GM12878 (cell line): ENCODE results near the gene UXS1. TPM values are rescaled to one million over a fixed set of nuclear protein-coding genes. Genes with fewer than 3 reads are reported as not detected.

Experiments used
- ATAC-seq: fragments of 200-7000 bp; cut with Tn5 transposase; 3 replicates; pipeline ENCODE4 v1.9.1; 2020; ENCODE audit warnings: mild to moderate bottlenecking, moderate library complexity
- BruUV-seq: library from RNA; stranded (reverse); fragments of 400-500 nt; replicated peaks from 2 replicates; lab custom pipeline; 2021; lab: Mats Ljungman, UMichigan
- CTCF ChIA-PET: fragments of 300-600 bp; sonication (Branson Sonifier 250); formaldehyde crosslinking; extraction: SDS; loops from one replicate; lab custom pipeline; 2021; ENCODE audit warnings: inconsistent platforms; lab: Yijun Ruan, JAX
- POLR2A ChIA-PET: fragments of 350-600 bp; formaldehyde crosslinking; extraction: SDS; loops from one replicate; lab custom pipeline; 2021; ENCODE audit warnings: inconsistent platforms; lab: Charles Lee
- RAD21 ChIA-PET: fragments of 300-600 bp; sonication (Branson Sonifier 250); formaldehyde crosslinking; loops from one replicate; lab custom pipeline; 2023; ENCODE audit warnings: antibody characterized with exemption; ENCODE audit not compliant: unreplicated experiment; lab: Charles Lee
- SMC1A ChIA-PET: fragments of 300-600 bp; sonication (Branson Sonifier 250); formaldehyde crosslinking; loops from one replicate; lab custom pipeline; 2023; ENCODE audit not compliant: unreplicated experiment, uncharacterized antibody; lab: Charles Lee
- DNase-seq: peaks from one replicate; pipeline ENCODE4 v3.0.0-alpha.2; 2011; ENCODE audit warnings: low read depth, low spot score
- FAIRE-seq: peaks from 3 replicates; lab custom pipeline; 2011; peaks lifted over from hg19 to GRCh38; lab: Jason Lieb, UNC
- H2AFZ ChIP-seq: 2 replicates; pipeline ENCODE4 v1.6.0; 2011; ENCODE audit warnings: low read depth, low read length, control low read depth; ENCODE audit not compliant: control insufficient read depth
- H3K27ac ChIP-seq: 2 replicates; pipeline ENCODE4 v1.5.1; 2011; ENCODE audit warnings: control low read depth; ENCODE audit not compliant: control insufficient read depth, insufficient read depth
- H3K27me3 ChIP-seq, 2 experiments: replicated peaks in 1 of 2; 2 replicates each; pipeline versions ENCODE4 v1.6.0 to v1.6.1; 2011; ENCODE audit warnings: low read length in 1 of 2; ENCODE audit not compliant: control insufficient read depth in 2 of 2, insufficient read depth in 2 of 2
- H3K36me3 ChIP-seq, 2 experiments: 2 replicates each; pipeline ENCODE4 v1.5.1; 2011; ENCODE audit warnings: low read length in 1 of 2; ENCODE audit not compliant: control insufficient read depth in 2 of 2, insufficient read depth in 2 of 2
- H3K4me1 ChIP-seq: 2 replicates; pipeline ENCODE4 v1.6.1; 2011; ENCODE audit warnings: mild to moderate bottlenecking, low read length, moderate library complexity, mixed read lengths; ENCODE audit not compliant: control insufficient read depth, insufficient read depth
- H3K4me2 ChIP-seq: 2 replicates; pipeline ENCODE4 v1.6.0; 2011; ENCODE audit warnings: control low read depth; ENCODE audit not compliant: control insufficient read depth, insufficient read depth
- H3K4me3 ChIP-seq: fragments of 200-600 bp; sonication (generic); 2 replicates; pipeline ENCODE4 v1.5.1; 2016
- H3K79me2 ChIP-seq: 2 replicates; pipeline ENCODE4 v1.6.0; 2011; ENCODE audit warnings: low read length; ENCODE audit not compliant: control insufficient read depth, insufficient read depth
- H3K9ac ChIP-seq: 2 replicates; pipeline ENCODE4 v1.8.0; 2011; ENCODE audit warnings: low read length, control low read depth, mixed read lengths; ENCODE audit not compliant: control insufficient read depth, insufficient read depth
- H3K9me3 ChIP-seq: replicated peaks from 3 replicates; pipeline ENCODE4 v1.5.1; 2011; ENCODE audit warnings: mild to moderate bottlenecking, low read length; ENCODE audit not compliant: control insufficient read depth, insufficient read depth
- H4K20me1 ChIP-seq: 2 replicates; pipeline ENCODE4 v1.6.0; 2011; ENCODE audit not compliant: control insufficient read depth, insufficient read depth
- ASH2L ChIP-seq: fragments of 300-600, 200-600 bp; sonication (generic); IDR thresholded peaks from 2 replicates; pipeline ENCODE4 v1.6.1; 2017; ENCODE audit warnings: low read depth, mild to moderate bottlenecking, borderline replicate concordance
- BACH1 ChIP-seq: fragments of 450-650 bp; IDR thresholded peaks from 2 replicates; pipeline ENCODE4 v1.6.1; 2017; ENCODE audit warnings: mild to moderate bottlenecking, borderline replicate concordance
- BHLHE40 ChIP-seq, 2 experiments: fragments of 450-650 bp in 1 of 2; IDR thresholded peaks; 2 replicates each; pipeline ENCODE4 v1.6.1; 2011 to 2017; ENCODE audit warnings: low read depth in 2 of 2, borderline replicate concordance in 1 of 2, improper control_type of control experiment in 1 of 2, low read length in 1 of 2, mild to moderate bottlenecking in 1 of 2
- E2F4 ChIP-seq: IDR thresholded peaks from 2 replicates; pipeline ENCODE4 v1.6.1; 2012; ENCODE audit warnings: low read depth, low read length, improper control_type of control experiment
- EP300 ChIP-seq, 2 experiments: fragments of 150-350 bp in 1 of 2; IDR thresholded peaks; 2 replicates each; pipeline ENCODE4 v1.6.1; 2011 to 2012; ENCODE audit warnings: low read depth in 2 of 2, low read length in 2 of 2, borderline replicate concordance in 1 of 2, improper control_type of control experiment in 1 of 2, inconsistent platforms in 1 of 2; ENCODE audit not compliant: control insufficient read depth in 1 of 2
- FOXK2 ChIP-seq: fragments of 450-650 bp; IDR thresholded peaks from 2 replicates; pipeline ENCODE4 v1.6.1; 2017; ENCODE audit warnings: mild to moderate bottlenecking, moderate library complexity
- KLF5 ChIP-seq: fragments of 450-650 bp; IDR thresholded peaks from 2 replicates; pipeline ENCODE4 v1.6.1; 2014; ENCODE audit warnings: mild to moderate bottlenecking; ENCODE audit not compliant: partially characterized antibody
- NFYB ChIP-seq: IDR thresholded peaks from 2 replicates; pipeline ENCODE4 v1.6.1; 2011; ENCODE audit warnings: low read depth, mild to moderate bottlenecking, low read length, improper control_type of control experiment, moderate library complexity; ENCODE audit not compliant: insufficient read depth
- POLR2AphosphoS2 ChIP-seq: IDR thresholded peaks from 2 replicates; pipeline ENCODE4 v1.6.1; 2011; ENCODE audit warnings: low read depth, mild to moderate bottlenecking, low read length, improper control_type of control experiment, moderate library complexity
- RBBP5 ChIP-seq: fragments of 200-600 bp; sonication (generic); conservative IDR thresholded peaks from 2 replicates; pipeline ENCODE4 v1.6.1; 2016
- RELA ChIP-seq: fragments of 450-650 bp; IDR thresholded peaks from 2 replicates; pipeline ENCODE4 v1.8.0; 2014; ENCODE audit warnings: borderline replicate concordance; ENCODE audit not compliant: partially characterized antibody
- RFX5 ChIP-seq: IDR thresholded peaks from 2 replicates; pipeline ENCODE4 v1.6.1; 2011; ENCODE audit warnings: low read depth, low read length, improper control_type of control experiment
- SKIL ChIP-seq: fragments of 450-650 bp; IDR thresholded peaks from 2 replicates; pipeline ENCODE4 v1.6.1; 2017; ENCODE audit warnings: mild to moderate bottlenecking, low read depth, inconsistent platforms; ENCODE audit not compliant: poor library complexity, severe bottlenecking
- SMAD5 ChIP-seq: IDR thresholded peaks from 2 replicates; pipeline ENCODE4 v1.6.1; 2016; ENCODE audit warnings: antibody characterized with exemption, low read depth
- SUZ12 ChIP-seq: fragments of 200-600 bp; sonication (generic); IDR thresholded peaks from one replicate; pipeline ENCODE4 v1.6.1; 2018; ENCODE audit warnings: antibody characterized with exemption, mild to moderate bottlenecking; ENCODE audit not compliant: unreplicated experiment
- TCF12 ChIP-seq: IDR thresholded peaks from 2 replicates; pipeline ENCODE4 v1.6.1; 2011; ENCODE audit warnings: low read depth, mild to moderate bottlenecking, low read length
- ZNF24 ChIP-seq: fragments of 450-650 bp; IDR thresholded peaks from 2 replicates; pipeline ENCODE4 v1.6.1; 2017; ENCODE audit warnings: antibody characterized with exemption, mild to moderate bottlenecking
- WGBS: methylation state at CpG from one replicate; pipeline ENCODE4 v1.1.6; 2016; ENCODE audit warnings: low lambda C conversion rate; ENCODE audit not compliant: insufficient replicate concordance, insufficient coverage; ENCODE audit errors: missing lambda C conversion rate; 5-methylcytosine and 5-hydroxymethylcytosine counted together
- in situ Hi-C: fragments of 300-500 bp; cut with MboI; formaldehyde crosslinking; loops from 9 replicates; pipeline ENCODE4 v1.14.3; 2018; ENCODE audit warnings: mixed read lengths
- intact Hi-C: fragments of 100-400 bp; cut with micrococcal nuclease; formaldehyde crosslinking; loops from one replicate; pipeline ENCODE4 v1.14.2; 2022; ENCODE audit not compliant: unreplicated experiment
- polyA plus RNA-seq, 11 experiments: library from polyadenylated mRNA; depleted of rRNA in 4 of 11; unstranded in 6 of 11; stranded (reverse) in 5 of 11; fragments of >200 nt; fragmentation: Nextera tagmentation in 4 of 11; fragmentation: Illumina TruSeq in 1 of 11; extraction: Ambion mirVana in 4 of 11; extraction: Trizol in 1 of 11; gene quantifications; 1 replicate in 1 of 11; 2 replicates in 10 of 11; pipeline versions ENCODE4 v1.2.1 to v1.2.3, GENCODE V29; 2011 to 2016; ENCODE audit warnings: inconsistent platforms in 2 of 11, missing spikeins in 2 of 11, low read depth in 1 of 11
- total RNA-seq, 4 experiments: library from RNA; depleted of rRNA in 3 of 4; stranded (reverse); fragments of >200 nt in 3 of 4; fragmentation: Illumina TruSeq in 1 of 4; extraction: Trizol in 1 of 4; gene quantifications; 2 replicates each; pipeline versions ENCODE4 v1.2.1 to v1.2.3, GENCODE V29; 2013 to 2021

The UXS1 gene
- total and polyA plus RNA-seq, 10 of the 15 experiments (the other 5 are each of a cell fraction or from before 2014, with no cell fraction given): 6.0 to 25.4 (median 24.0) TPM

- WGBS: 91% methylated on average over 11 of the region's 11 CpGs
- H2AFZ ChIP-seq: no peak overlapping the region; the same call in 1 of the 2 replicates
- no peaks in the 10 kb centered on the region for H3K27me3 ChIP-seq
- ATAC-seq (no peak), FAIRE-seq (no peak), DNase-seq (no peak)
- peak overlapping the region; percentile 59 for H3K27ac ChIP-seq
- no peak overlapping the region for H3K4me3 ChIP-seq
- RAD21 ChIA-PET: no interaction called here
- H3K9me3 ChIP-seq: no peaks in the 10 kb centered on the region
- H3K79me2 ChIP-seq: no peaks in the 10 kb centered on the region; the same call in 1 of the 2 replicates
- H3K9ac ChIP-seq: no peak overlapping the region; the same call in 1 of the 2 replicates
- SMC1A ChIA-PET: interaction anchor here (1.2 kb wide), 1 partner anchor 9 kb away, joined by 3 read pairs; no protein-coding TSS in a partner anchor
- TF ChIP-seq E2F4: no peak
- TF ChIP-seq NFYB: no peak
- TF ChIP-seq EP300 (IDR thresholded peaks at IDR 0.05; ENCODE audit: borderline replicate concordance in 1 of 2, control insufficient read depth in 1 of 2, low read depth in 2 of 2, low read length in 2 of 2): no peak
- TF ChIP-seq RFX5: no peak
- no peak for TF ChIP-seq ZNF24
- TF ChIP-seq KLF5: no peak
- TF ChIP-seq BHLHE40 (IDR thresholded peaks at IDR 0.05; ENCODE audit: borderline replicate concordance in 1 of 2, low read depth in 2 of 2, low read length in 1 of 2): no peak
- TF ChIP-seq TCF12: no peak
- TF ChIP-seq SUZ12: no peak
- TF ChIP-seq RELA: no peak
- no peak for TF ChIP-seq POLR2AphosphoS2
- TF ChIP-seq RBBP5: no peak
- no peak for TF ChIP-seq SMAD5
- TF ChIP-seq SKIL: no peak
- TF ChIP-seq BACH1: no peak
- TF ChIP-seq ASH2L: no peak
- no peak for TF ChIP-seq FOXK2
- H3K36me3 ChIP-seq: peaks cover 4 to 6% of the 10 kb centered on the region in 2 experiments; a peak in 3 of 4 replicates
- peaks cover 19% of the 10 kb centered on the region for H3K4me1 ChIP-seq
- intact Hi-C loops (no loop called here), in situ Hi-C loops (no loop called here)
- no TSS peak for BruUV-seq
- peak overlapping the region; percentile 69; the same call in 1 of the 2 replicates for H3K4me2 ChIP-seq
- CTCF ChIA-PET: no interaction called here
- H4K20me1 ChIP-seq: no peaks in the 10 kb centered on the region
- POLR2A ChIA-PET: no interaction called here
These were observed 55.4 kb downstream of the UXS1 start for GRCh38 chr2:106138543-106139237.
